ENCODE data around the gene ADAMTSL5. TPM values are rescaled to one million over a fixed set of nuclear protein-coding genes. Genes with fewer than 3 reads are reported as not detected.

ADAMTSL5 gene
- polyA plus RNA-seq, 3 donors: 0.09 TPM; not detected in 2

DNA sequence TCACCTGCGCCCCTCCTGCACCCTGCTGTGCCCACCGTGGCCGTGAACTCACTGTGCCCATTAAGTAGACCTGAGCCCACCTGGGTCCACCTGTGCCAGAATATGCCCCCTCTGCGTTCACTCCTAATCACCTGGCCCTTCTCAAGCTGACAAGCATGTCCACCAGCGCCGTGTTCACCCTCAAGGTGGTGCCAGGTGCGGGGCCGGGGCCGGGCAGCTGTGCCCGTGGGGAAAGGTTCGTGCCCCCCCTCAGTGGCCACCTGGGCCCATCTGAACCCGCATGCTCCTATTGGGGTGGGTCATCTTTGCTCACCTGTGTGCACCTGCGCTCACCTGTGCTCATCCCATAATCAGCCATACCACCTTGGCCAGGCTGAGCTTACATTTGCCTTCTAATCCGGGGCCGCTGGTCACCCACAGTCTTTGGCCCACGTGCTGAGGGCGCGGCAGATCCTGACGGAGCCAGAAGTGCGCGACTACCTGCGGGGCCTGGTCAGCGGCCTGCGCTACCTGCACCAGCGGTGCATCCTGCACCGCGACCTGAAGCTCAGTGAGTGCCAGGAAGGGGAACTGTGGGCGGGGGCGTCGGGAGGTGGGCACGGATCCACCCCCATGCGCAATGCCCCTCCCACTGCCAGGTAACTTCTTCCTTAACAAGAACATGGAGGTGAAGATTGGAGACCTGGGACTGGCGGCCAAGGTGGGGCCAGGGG lies 13.4 kb upstream of the ADAMTSL5 start:
- WGBS (ENCODE audit: insufficient coverage): 86% methylated on average over 25 of the region's 33 CpGs
- H2AFZ ChIP-seq (ENCODE audit: insufficient read depth, low read depth, low read length, poor library complexity, severe bottlenecking): no peak overlapping the region
- no peak overlapping the region for H3K4me2 ChIP-seq (replicated peaks; ENCODE audit: extremely low read depth, low read length, poor library complexity, severe bottlenecking)
- H3K27ac ChIP-seq (ENCODE audit: low read depth in 1 of 2, low read length in 2 of 2): no peak overlapping the region
- peaks cover 0 to 3% of the 10 kb centered on the region in 2 donors for H3K36me3 Mint-ChIP-seq
- no peaks in the 10 kb centered on the region for H3K79me2 ChIP-seq (ENCODE audit: insufficient read depth, low read length)
- peak overlapping the region in 2 of 7 donors; percentile 56 to 59 for H3K27ac Mint-ChIP-seq
- H3K9me3 ChIP-seq (replicated peaks in 1 of 2; ENCODE audit: control insufficient read depth in 1 of 2, insufficient read depth in 1 of 2, low read length in 2 of 2): no peaks in the 10 kb centered on the region
- H3K27me3 ChIP-seq (ENCODE audit: control insufficient read depth in 2 of 2, insufficient read depth in 2 of 2, low read length in 2 of 2): peaks cover 5 to 30% of the 10 kb centered on the region in 2 donors
- H3K9ac ChIP-seq (ENCODE audit: insufficient read depth, low read length, poor library complexity, severe bottlenecking): no peak overlapping the region
- intact Hi-C loops (cut with micrococcal nuclease): no loop called here
- peaks cover 3% of the 10 kb centered on the region for H3K4me1 Mint-ChIP-seq
- H3K9me3 Mint-ChIP-seq: peaks cover 0 to 7% (median 5%) of the 10 kb centered on the region in 7 donors
- no peak overlapping the region for H3K4me3 ChIP-seq (replicated peaks in 1 of 3; ENCODE audit: low read depth in 2 of 3, low read length in 3 of 3)
- no peaks in the 10 kb centered on the region for H3K36me3 ChIP-seq (replicated peaks in 1 of 2; ENCODE audit: control insufficient read depth in 1 of 2, insufficient read depth in 2 of 2, low read length in 2 of 2)
- H4K20me1 ChIP-seq (ENCODE audit: insufficient read depth, low read length): no peaks in the 10 kb centered on the region
- H3K27me3 Mint-ChIP-seq (ENCODE audit: low read depth in 3 of 3): peaks cover 23 to 51% (median 31%) of the 10 kb centered on the region in 3 donors
- no peaks in the 10 kb centered on the region for H3K4me1 ChIP-seq (ENCODE audit: control insufficient read depth in 1 of 2, insufficient read depth in 2 of 2, low read length in 2 of 2)
- DNase-seq: no peak
- TF ChIP-seq, protein P1, sequence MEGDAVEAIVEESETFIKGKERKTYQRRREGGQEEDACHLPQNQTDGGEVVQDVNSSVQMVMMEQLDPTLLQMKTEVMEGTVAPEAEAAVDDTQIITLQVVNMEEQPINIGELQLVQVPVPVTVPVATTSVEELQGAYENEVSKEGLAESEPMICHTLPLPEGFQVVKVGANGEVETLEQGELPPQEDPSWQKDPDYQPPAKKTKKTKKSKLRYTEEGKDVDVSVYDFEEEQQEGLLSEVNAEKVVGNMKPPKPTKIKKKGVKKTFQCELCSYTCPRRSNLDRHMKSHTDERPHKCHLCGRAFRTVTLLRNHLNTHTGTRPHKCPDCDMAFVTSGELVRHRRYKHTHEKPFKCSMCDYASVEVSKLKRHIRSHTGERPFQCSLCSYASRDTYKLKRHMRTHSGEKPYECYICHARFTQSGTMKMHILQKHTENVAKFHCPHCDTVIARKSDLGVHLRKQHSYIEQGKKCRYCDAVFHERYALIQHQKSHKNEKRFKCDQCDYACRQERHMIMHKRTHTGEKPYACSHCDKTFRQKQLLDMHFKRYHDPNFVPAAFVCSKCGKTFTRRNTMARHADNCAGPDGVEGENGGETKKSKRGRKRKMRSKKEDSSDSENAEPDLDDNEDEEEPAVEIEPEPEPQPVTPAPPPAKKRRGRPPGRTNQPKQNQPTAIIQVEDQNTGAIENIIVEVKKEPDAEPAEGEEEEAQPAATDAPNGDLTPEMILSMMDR (IDR thresholded peaks at IDR 0.05): no peak
- H3K4me3 Mint-ChIP-seq: peak overlapping the region in 1 of 2 donors; percentile 42

GRCh38 chr19:1525343-1525742 lies 12.5 kb upstream of the ADAMTSL5 start:
- intact Hi-C loops (cut with micrococcal nuclease): no loop called here
- Mint-ChIP-seq H3K36me3 (peaks cover 0 to 3% of the 10 kb centered on the region in 2 donors), H3K4me3 (no peak overlapping the region), H3K4me1 (peaks cover 3% of the 10 kb centered on the region), H3K9me3 (peaks cover 0 to 7% (median 5%) of the 10 kb centered on the region in 7 donors), H3K27ac (no peak overlapping the region), H3K27me3 (ENCODE audit: low read depth in 3 of 3) (peaks cover 23 to 48% (median 31%) of the 10 kb centered on the region in 3 donors)
- Histone ChIP-seq H3K27me3 (ENCODE audit: control insufficient read depth in 2 of 2, insufficient read depth in 2 of 2, low read length in 2 of 2) (peaks cover 5 to 30% of the 10 kb centered on the region in 2 donors), H3K9me3 (replicated peaks in 1 of 2; ENCODE audit: control insufficient read depth in 1 of 2, insufficient read depth in 1 of 2, low read length in 2 of 2) (no peaks in the 10 kb centered on the region), H2AFZ (ENCODE audit: insufficient read depth, low read depth, low read length, poor library complexity, severe bottlenecking) (no peak overlapping the region), H3K4me3 (replicated peaks in 1 of 3; ENCODE audit: low read depth in 2 of 3, low read length in 3 of 3) (no peak overlapping the region), H3K27ac (ENCODE audit: low read depth in 1 of 2, low read length in 2 of 2) (no peak overlapping the region), H3K36me3 (replicated peaks in 1 of 2; ENCODE audit: control insufficient read depth in 1 of 2, insufficient read depth in 2 of 2, low read length in 2 of 2) (no peaks in the 10 kb centered on the region), H3K4me2 (replicated peaks; ENCODE audit: extremely low read depth, low read length, poor library complexity, severe bottlenecking) (no peak overlapping the region), H4K20me1 (ENCODE audit: insufficient read depth, low read length) (no peaks in the 10 kb centered on the region), H3K9ac (ENCODE audit: insufficient read depth, low read length, poor library complexity, severe bottlenecking) (no peak overlapping the region), H3K4me1 (ENCODE audit: control insufficient read depth in 1 of 2, insufficient read depth in 2 of 2, low read length in 2 of 2) (no peaks in the 10 kb centered on the region), H3K79me2 (ENCODE audit: insufficient read depth, low read length) (no peaks in the 10 kb centered on the region)
- no peak for DNase-seq
- TF ChIP-seq, protein P1 (IDR thresholded peaks at IDR 0.05): no peak
- WGBS (ENCODE audit: insufficient coverage): 60% methylated on average over 31 of the region's 31 CpGs

Measured in CD14-positive monocyte (primary cell).